HCEC 1CT (cell line): ENCODE results near the gene NIM1K.
"Not testable (repeated sequence)": the region's sequence is repeated elsewhere in the genome, so short reads cannot be mapped to it uniquely, and the experiment has no call there.

Experiments
- DNase-seq: peaks from one replicate; pipeline ENCODE4 v3.0.0-alpha.2; 2017

The NIM1K gene

DNA sequence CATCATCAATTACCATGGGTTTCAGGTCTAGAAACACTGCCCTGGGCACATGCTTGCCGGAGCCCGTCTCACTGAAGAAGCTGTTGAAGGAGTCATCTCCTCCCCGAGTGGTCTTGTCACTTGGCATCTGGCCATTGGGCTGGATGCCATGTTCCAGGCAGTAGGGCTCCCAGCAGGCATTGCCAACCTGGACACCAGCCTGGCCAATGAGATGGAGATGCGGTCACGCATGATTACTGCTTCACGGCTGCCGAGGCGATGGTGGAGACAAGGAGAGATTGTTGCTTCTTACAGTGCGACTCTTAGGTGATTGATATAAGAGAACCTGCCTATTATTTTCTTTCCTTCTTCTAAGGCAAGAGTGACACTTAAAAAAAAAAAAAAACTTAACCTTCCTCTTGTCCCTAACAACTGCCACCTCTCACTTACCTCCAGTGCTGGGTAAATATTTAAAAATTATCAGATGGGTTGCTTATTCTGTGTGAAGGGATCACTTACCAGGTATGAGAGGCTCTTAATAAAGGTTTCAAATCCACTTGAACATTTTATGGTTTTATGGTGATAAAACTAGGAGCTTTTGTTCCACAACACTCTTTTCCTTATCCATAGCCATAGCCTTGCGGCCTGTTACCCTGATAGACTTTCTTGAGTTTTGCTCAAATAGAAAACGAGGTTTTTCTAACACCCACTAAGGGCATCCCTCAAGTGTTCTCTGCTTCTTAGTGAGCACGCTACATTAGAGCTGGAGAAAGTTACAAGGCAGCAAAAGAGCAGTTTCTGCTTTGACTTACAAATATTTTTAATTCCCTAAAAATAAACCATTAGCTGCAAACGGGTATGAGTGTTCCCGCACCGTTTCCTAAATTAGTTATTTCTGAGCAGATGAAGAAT lies 41.2 kb downstream of the NIM1K start:
- no peak for DNase-seq

DNA sequence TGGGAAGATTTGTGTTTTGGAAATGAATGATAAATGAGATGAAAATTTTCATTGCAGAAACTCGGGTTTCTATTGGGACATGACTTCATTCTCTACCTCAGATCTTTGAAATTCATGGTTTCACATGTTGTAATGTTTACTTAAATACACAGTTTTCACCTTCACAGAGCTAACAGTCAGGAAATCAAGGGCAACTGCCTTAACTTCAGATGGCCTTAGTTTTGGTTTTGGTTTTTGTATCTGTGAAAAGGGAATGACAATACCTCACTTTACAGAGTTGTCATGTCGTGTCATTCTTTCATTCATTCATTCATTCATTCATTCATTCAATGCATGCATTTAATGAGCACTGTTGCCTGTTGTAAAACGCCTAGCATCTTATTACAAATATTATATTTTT lies 41.9 kb downstream of the NIM1K start:
- no peak for DNase-seq

- DNase-seq, result no peak
Measured at GRCh38 chr5:43236653-43237355, 44.8 kb downstream of the NIM1K start.

- no peak for DNase-seq
Measured at GRCh38 chr5:43242196-43242595, 50.2 kb downstream of the NIM1K start.

DNA sequence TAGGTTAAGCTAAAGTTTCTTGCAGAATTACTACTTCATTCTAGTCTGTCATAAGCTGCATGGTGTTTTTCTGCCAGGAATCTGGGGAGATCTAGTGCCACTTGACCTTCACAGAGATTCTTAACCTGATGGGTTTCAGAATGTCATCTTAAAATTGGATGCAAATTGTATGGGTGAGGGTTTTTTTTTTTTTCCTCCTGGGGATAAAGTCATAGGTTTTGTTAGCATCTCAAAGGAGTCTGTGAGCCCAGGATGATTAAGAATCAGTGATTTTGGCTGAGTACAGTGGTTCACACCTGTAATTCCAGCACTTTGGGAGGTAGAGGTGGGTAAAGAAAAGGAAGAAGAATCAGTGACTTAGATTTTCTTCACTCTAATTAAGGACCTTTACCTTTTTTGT lies 51.2 kb downstream of the NIM1K start:
- DNase-seq, result no peak

DNA sequence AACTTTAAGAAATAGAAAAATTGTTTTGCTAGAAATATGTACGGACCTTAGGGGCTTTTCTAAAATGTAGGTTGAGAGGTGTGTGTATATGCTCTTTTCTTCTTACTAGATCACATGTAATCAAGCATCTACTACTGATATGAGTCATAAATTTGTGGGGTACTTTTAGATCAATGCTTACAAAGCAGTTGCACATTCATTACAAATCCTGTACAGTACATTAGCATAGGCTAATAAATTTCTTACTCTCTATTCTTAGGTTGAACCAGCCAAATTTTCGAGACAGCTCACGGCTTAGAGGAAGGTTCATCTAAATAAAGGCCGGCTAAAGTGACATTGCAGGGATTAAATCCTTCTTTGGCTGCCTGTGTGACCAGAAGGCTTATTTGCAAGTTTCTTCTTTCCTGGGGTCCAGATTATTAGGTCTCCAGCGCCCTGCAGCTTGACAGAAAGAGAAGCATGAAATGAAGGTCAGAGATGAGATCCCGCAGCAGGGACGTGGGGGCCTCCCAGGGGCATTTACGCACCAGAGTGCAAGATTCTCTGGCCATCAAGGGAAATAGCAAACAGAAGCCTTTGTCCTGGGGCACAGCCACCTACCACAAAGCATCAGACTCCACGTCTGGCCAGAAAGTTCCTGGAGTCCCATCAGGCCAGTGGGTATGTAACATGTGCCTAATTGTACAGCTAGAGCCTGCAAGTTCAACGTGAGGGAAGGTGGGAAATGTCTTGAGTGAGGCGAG lies 53.0 kb downstream of the NIM1K start:
- no peak for DNase-seq

DNA sequence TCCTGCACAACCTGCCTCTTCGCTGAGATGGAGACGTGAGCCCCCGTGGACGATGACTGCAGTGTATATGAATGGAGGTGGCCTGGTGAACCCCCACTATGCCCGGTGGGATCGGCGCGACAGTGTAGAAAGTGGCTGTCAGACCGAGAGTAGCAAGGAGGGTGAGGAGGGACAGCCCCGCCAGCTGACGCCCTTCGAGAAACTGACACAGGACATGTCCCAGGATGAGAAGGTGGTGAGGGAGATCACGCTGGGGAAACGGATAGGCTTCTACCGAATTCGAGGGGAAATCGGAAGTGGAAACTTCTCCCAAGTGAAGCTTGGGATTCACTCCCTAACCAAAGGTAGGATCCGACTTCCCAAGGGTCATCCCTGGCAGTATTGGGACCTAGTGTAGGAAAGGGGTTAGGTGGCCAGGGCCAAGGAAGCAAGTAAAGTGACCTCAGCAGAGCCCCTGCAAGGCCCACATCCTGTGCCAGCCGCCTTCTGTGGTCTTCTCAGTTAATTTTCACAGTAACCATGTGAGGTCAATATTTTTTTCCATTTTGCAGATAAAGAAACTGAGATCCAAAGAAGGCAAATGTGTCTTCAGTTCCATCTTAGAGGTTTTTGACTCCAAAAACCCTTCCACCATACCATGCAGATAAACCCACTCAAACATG lies 53.8 kb downstream of the NIM1K start:
- DNase-seq, result no peak

GRCh38 chr5:43251754-43252153 lies 59.7 kb downstream of the NIM1K start:
- no peak for DNase-seq

DNA sequence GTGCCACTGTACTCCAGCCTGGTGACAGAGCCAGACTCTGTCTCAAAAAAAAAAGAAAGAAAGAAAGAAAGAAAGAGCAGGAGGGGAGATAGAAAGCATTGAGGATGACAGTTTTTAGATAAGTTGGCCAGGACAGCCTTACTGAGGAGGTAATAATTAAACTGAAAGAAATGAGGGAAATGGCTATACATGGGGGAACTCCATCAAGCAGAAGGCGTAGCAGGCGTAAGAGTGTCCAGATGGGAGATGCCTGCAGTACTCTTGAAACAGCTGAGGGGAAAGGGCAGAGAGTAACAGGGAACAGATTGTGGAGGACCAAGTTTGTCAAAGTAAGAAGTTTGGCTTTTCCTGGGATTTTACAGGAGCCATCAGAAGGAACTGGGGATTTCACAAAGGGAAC lies 63.7 kb downstream of the NIM1K start:
- no peak for DNase-seq

GRCh38 chr5:43256261-43256966 lies 64.4 kb downstream of the NIM1K start:
- no peak for DNase-seq

DNA sequence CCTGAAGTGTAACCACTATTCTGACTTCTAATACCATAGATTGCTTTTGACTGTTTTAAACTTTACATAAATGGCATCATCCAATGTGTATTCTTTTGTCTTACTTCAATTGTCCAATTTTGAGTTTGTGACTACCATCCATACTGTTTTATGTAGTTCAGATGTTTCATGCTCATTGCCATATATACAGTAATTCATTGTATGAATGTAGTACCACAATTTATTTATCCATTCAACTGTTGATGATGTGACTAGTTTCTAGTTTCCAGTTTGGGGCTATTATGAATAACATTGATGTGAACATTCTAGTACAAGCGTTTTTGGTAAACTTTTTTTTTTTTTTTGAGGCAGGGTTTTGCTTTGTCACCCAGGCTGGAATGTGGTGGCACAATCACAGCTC lies 66.1 kb downstream of the NIM1K start:
- no peak for DNase-seq

DNA sequence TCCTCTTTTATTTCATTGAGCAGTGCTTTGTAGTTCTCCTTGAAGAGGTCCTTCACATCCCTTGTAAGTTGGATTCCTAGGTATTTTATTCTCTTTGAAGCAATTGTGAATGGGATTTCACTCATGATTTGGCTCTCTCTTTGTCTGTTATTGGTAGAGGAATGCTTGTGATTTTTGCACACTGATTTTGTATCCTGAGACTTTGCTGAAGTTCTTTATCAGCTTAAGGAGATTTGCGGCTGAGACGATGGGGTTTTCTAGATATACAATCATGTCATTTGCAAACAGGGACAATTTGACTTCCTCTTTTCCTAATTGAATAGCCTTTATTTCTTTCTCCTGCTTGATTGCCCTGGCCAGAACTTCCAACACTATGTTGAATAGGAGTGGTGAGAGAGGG lies 70.2 kb downstream of the NIM1K start:
- not testable (repeated sequence) for DNase-seq

DNA sequence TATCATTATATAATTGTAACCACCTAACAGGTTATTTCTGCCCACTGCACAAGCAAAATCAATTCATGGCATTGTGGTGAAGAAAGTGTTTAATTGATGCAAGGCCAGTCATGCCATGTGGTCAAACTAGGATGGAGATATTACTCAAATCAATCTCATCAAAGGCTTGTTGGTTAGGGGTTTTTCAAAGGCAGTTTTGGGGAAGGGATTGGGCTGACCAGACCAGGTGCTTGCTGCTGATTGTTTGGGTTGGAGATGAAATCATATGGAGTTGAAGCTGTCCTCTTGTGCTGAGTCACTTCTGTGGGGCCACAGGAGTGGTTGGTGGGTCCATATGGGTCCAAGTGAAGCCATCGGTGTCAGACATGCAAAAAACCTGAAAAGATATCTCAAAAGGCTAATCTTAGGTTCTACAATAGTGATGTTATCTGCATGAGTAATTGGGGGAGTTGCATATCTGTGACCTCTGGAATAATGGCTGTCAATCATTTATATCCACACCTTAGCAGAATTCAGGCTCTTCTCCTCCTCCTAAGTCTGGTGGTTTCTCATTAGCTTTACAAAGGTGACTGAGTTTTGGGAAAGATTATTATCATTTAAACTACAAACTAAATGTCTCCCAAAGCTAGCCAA lies 76.3 kb downstream of the NIM1K start:
- no peak for DNase-seq

GRCh38 chr5:43270645-43271044 lies 78.6 kb downstream of the NIM1K start:
- no peak for DNase-seq

GRCh38 chr5:43273552-43273951 lies 81.5 kb downstream of the NIM1K start:
- no peak for DNase-seq

- DNase-seq, result no peak
Measured at GRCh38 chr5:43274435-43275114, 82.5 kb downstream of the NIM1K start.

GRCh38 chr5:43275391-43275790 lies 83.4 kb downstream of the NIM1K start:
- DNase-seq, result no peak

DNA sequence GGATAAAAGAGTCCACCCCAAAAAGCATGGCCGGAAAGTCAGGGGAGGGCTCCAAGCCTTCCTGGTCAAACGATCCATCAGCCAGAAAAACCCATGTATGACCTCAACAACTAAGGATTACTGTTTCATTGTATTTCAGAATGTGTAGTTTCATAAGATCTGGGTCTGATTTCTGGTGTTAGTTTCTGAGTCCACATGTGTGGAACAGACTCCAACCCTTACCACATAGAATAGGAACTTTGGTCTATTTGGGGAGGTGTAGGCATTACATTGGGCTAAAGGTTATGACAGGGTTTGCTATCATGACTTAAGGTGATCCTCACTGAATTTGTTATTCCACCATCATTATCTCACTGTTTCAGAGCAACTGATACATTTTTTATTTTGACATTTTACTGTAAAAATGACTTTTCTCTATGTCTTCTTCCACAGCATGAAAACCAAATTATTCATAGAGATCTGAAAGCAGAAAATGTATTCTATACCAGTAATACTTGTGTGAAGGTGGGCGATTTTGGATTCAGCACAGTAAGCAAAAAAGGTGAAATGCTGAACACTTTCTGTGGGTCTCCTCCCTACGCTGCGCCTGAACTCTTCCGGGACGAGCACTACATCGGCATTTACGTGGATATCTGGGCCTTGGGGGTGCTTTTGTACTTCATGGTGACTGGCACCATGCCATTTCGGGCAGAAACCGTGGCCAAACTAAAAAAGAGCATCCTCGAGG lies 87.7 kb downstream of the NIM1K start:
- DNase-seq, result no peak

DNA sequence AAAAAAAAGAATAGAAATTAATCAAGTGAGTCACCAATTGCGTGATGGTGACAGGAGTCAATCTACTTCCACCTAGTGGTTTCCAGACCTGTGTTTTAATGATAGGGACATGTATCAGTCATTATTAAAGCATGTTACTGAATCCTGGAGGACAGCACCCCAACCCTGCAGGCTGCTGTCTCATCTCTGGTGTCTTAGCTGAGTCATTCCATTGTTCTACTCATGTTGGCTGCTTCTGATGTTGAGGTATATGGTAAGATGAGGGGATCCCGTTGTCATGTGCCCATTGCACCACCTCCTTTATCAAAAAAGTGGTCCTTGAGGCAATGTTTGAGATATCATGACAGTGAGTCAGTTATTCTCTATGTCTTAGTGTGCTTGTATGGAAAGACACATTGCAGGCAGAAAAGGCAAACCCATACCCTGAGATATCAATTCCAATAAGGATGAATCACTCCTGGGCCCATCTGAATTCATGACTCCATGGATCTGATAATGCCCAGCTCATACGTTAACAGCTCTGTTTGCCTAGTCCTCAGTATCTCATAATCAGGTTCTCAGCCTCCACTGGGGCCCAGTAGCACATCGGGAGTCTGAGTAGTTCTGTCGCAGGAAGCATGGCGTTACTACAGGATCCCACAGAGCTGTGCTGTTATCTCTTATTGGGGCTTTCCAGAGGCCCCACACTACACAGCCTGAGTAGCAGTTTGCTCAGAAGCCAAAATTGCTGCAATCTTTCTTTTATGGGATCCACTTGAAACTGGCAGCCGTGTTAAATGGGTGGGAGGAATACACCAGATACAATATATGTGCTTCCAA lies 90.0 kb downstream of the NIM1K start:
- no peak for DNase-seq

- no peak for DNase-seq
Measured at GRCh38 chr5:43286623-43287022, 94.6 kb downstream of the NIM1K start.
